ENCODE measurements around the gene FBXL19.

Gene FBXL19

GRCh38 chr16:30922960-30923535 lies 324 bp upstream of the FBXL19 start:
- peaks cover 20% of the 10 kb centered on the region for H3K36me3 Mint-ChIP-seq (ENCODE audit: low read depth)
- H3K4me1 Mint-ChIP-seq (ENCODE audit: low read depth) = peaks cover 24% of the 10 kb centered on the region
- peak; percentile 94 for DNase-seq
- peak overlapping the region; percentile 99 for H3K4me3 Mint-ChIP-seq
- H3K27ac Mint-ChIP-seq = peak overlapping the region; percentile 100
- no peaks in the 10 kb centered on the region for H3K27me3 Mint-ChIP-seq
- no peaks in the 10 kb centered on the region for H3K9me3 Mint-ChIP-seq

GRCh38 chr16:30924076-30924912 lies 922 bp downstream of the FBXL19 start:
- no peaks in the 10 kb centered on the region for H3K27me3 Mint-ChIP-seq
- peak; percentile 46 for DNase-seq
- peak overlapping the region; percentile 80 for H3K4me3 Mint-ChIP-seq
- peaks cover 26% of the 10 kb centered on the region for H3K36me3 Mint-ChIP-seq (ENCODE audit: low read depth)
- peak overlapping the region; percentile 74 for H3K27ac Mint-ChIP-seq
- no peaks in the 10 kb centered on the region for H3K9me3 Mint-ChIP-seq
- H3K4me1 Mint-ChIP-seq (ENCODE audit: low read depth) = peaks cover 24% of the 10 kb centered on the region

GRCh38 chr16:30924913-30925631 lies 1.7 kb downstream of the FBXL19 start:
- H3K27me3 Mint-ChIP-seq = no peaks in the 10 kb centered on the region
- DNase-seq = no peak
- H3K9me3 Mint-ChIP-seq = no peaks in the 10 kb centered on the region
- H3K36me3 Mint-ChIP-seq (ENCODE audit: low read depth) = peaks cover 26% of the 10 kb centered on the region
- H3K27ac Mint-ChIP-seq = peak overlapping the region; percentile 72
- H3K4me3 Mint-ChIP-seq = peak overlapping the region; percentile 80
- peaks cover 24% of the 10 kb centered on the region for H3K4me1 Mint-ChIP-seq (ENCODE audit: low read depth)

DNA sequence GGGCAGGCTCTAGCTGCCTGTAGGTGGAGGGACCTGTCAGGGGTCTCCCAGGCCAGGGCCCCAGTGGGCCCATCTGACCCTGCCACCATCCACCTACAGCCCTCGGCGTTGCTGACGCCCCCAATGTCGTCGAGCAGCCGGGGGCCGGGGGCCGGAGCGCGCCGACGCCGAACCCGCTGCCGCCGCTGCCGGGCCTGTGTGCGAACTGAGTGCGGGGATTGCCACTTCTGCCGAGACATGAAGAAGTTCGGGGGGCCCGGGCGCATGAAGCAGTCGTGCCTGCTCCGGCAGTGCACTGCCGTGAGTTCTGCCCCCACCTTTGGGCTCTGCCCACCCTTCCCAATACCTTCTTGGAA lies 2.2 kb downstream of the FBXL19 start:
- DNase-seq = no peak
- no peaks in the 10 kb centered on the region for H3K27me3 Mint-ChIP-seq

DNA sequence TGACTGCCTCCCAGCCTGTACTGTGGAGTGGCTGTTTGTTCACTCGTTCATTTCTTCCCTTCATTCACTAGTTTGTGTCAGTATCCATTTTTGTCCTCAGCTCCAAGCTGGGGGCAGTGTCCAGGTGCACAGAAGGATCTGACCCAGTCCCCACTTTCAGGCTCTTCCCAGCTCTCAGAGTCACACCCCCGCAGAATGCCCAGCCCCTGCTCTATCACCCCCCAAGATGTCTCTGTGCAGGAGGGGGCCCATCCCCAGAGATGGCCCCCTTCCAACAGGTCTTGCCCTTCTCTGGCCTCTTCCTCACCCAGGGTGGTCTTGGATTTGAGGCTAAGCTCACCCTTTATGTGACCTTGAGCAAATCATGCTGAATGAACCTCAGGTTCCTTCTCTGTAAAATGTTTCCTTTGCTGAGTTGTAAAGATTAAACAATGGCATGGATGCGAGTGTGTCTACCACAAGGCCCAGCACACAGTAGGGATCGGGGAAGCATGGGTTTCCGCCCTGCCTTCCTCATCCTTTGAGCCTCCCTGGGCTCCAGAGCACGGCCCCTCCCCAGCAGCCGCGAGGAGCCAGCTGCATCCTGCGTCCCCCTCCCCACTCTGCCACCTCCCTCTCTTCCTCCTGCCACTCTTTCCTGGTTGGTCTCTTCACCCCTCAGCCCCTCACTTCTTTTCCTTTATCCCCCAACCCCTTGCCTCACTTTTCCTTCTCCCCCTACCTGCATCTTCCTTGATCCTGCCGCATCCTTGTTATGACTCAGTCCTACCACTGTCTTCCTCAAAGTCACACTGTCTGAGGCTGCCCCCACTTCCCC lies 2.8 kb downstream of the FBXL19 start:
- peak overlapping the region; percentile 69 for H3K27ac Mint-ChIP-seq
- no peak for DNase-seq
- H3K36me3 Mint-ChIP-seq (ENCODE audit: low read depth) = peaks cover 35% of the 10 kb centered on the region
- no peaks in the 10 kb centered on the region for H3K9me3 Mint-ChIP-seq
- peak overlapping the region; percentile 18 for H3K4me3 Mint-ChIP-seq
- peaks cover 24% of the 10 kb centered on the region for H3K4me1 Mint-ChIP-seq (ENCODE audit: low read depth)
- no peaks in the 10 kb centered on the region for H3K27me3 Mint-ChIP-seq

More for the DNA sequence above, 2.2 kb downstream of the FBXL19 start:
- no peaks in the 10 kb centered on the region for H3K9me3 Mint-ChIP-seq
- H3K4me1 Mint-ChIP-seq (ENCODE audit: low read depth) = peaks cover 24% of the 10 kb centered on the region
- no peak overlapping the region for H3K4me3 Mint-ChIP-seq
- no peak overlapping the region for H3K27ac Mint-ChIP-seq
- H3K36me3 Mint-ChIP-seq (ENCODE audit: low read depth) = peaks cover 29% of the 10 kb centered on the region

GRCh38 chr16:30926937-30927788 lies 3.8 kb downstream of the FBXL19 start:
- DNase-seq = no peak
- peak overlapping the region; percentile 69 for H3K27ac Mint-ChIP-seq
- H3K36me3 Mint-ChIP-seq (ENCODE audit: low read depth) = peaks cover 40% of the 10 kb centered on the region
- no peak overlapping the region for H3K4me3 Mint-ChIP-seq
- H3K27me3 Mint-ChIP-seq = no peaks in the 10 kb centered on the region
- H3K9me3 Mint-ChIP-seq = no peaks in the 10 kb centered on the region
- H3K4me1 Mint-ChIP-seq (ENCODE audit: low read depth) = peaks cover 16% of the 10 kb centered on the region

- DNase-seq = peak; percentile 63
- Mint-ChIP-seq H3K9me3 (no peaks in the 10 kb centered on the region), H3K27me3 (no peaks in the 10 kb centered on the region), H3K36me3 (ENCODE audit: low read depth) (peaks cover 42% of the 10 kb centered on the region), H3K4me3 (no peak overlapping the region), H3K4me1 (ENCODE audit: low read depth) (peaks cover 14% of the 10 kb centered on the region), H3K27ac (peak overlapping the region; percentile 29)
Measured at GRCh38 chr16:30927789-30928378, 4.5 kb downstream of the FBXL19 start.

DNA sequence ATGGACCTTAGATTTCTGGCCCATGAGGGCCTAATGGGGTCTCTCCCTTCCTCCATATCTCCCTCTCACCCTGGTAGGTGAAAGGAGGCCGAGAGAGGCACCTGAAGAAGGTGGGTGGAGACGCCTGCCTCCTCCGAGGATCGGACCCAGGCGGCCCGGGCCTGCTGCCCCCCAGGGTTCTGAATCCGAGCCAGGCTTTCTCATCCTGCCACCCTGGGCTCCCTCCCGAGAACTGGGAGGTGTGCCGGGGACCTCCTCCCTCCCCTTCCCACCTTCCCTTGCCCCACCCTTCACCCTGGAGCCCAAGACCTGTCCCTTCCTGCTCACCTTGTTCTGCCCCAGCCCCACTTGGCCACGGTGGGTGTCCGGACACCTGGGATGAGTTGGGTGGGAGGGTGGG lies 5.0 kb downstream of the FBXL19 start:
- Mint-ChIP-seq H3K36me3 (ENCODE audit: low read depth) (peaks cover 42% of the 10 kb centered on the region), H3K4me3 (no peak overlapping the region), H3K4me1 (ENCODE audit: low read depth) (peaks cover 14% of the 10 kb centered on the region), H3K9me3 (no peaks in the 10 kb centered on the region), H3K27me3 (no peaks in the 10 kb centered on the region), H3K27ac (no peak overlapping the region)
- DNase-seq = no peak

- H3K4me3 Mint-ChIP-seq = no peak overlapping the region
- DNase-seq = no peak
- no peaks in the 10 kb centered on the region for H3K27me3 Mint-ChIP-seq
- H3K4me1 Mint-ChIP-seq (ENCODE audit: low read depth) = peaks cover 14% of the 10 kb centered on the region
- no peak overlapping the region for H3K27ac Mint-ChIP-seq
- no peaks in the 10 kb centered on the region for H3K9me3 Mint-ChIP-seq
- peaks cover 42% of the 10 kb centered on the region for H3K36me3 Mint-ChIP-seq (ENCODE audit: low read depth)
Measured at GRCh38 chr16:30929167-30929566, 5.8 kb downstream of the FBXL19 start.

GRCh38 chr16:30930160-30930571 lies 6.8 kb downstream of the FBXL19 start:
- Mint-ChIP-seq H3K4me3 (no peak overlapping the region), H3K9me3 (no peaks in the 10 kb centered on the region), H3K36me3 (ENCODE audit: low read depth) (peaks cover 49% of the 10 kb centered on the region), H3K4me1 (ENCODE audit: low read depth) (peaks cover 15% of the 10 kb centered on the region), H3K27ac (no peak overlapping the region), H3K27me3 (no peaks in the 10 kb centered on the region)
- DNase-seq = no peak

DNA sequence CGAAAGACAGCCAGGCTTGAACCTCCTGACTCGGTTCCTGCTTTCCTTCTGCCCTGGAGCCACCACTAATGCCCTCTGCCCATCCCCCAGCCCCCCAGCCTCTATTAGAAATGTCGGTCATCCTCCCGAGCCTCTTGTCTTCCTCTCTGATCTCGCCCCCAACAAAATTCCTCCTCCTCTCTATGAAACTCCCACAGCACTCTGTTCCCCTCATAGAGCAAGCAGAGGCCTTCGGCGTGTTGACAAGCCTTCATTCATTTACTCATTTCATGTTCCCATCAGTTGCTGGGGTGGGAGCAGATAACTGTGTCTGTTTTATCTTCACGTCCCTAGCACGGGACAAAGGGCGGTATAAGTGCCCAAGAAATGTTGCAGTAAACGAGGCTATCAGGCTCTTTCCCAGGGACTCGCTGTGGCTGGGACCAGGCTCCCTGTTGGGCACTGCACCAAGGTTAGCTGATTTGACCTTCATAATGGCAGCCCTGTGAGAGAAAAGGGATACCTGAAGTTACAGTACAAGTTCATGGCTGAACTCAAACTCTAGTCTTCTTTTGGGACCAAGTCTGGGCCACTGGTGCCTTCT lies 7.8 kb downstream of the FBXL19 start:
- Mint-ChIP-seq H3K4me3 (no peak overlapping the region), H3K27me3 (no peaks in the 10 kb centered on the region), H3K36me3 (ENCODE audit: low read depth) (peaks cover 54% of the 10 kb centered on the region), H3K4me1 (ENCODE audit: low read depth) (peaks cover 13% of the 10 kb centered on the region), H3K27ac (no peak overlapping the region), H3K9me3 (no peaks in the 10 kb centered on the region)
- DNase-seq = no peak

- Mint-ChIP-seq H3K4me3 (no peak overlapping the region), H3K36me3 (ENCODE audit: low read depth) (peaks cover 56% of the 10 kb centered on the region), H3K27me3 (no peaks in the 10 kb centered on the region), H3K4me1 (ENCODE audit: low read depth) (peaks cover 10% of the 10 kb centered on the region), H3K27ac (peak overlapping the region; percentile 18), H3K9me3 (no peaks in the 10 kb centered on the region)
- DNase-seq = no peak
Measured at GRCh38 chr16:30934827-30935557, 11.6 kb downstream of the FBXL19 start.
